ENCODE data around the gene PCDH9. TPM values are rescaled to one million over a fixed set of nuclear protein-coding genes. Genes with fewer than 3 reads are reported as not detected.

PCDH9 gene
- total RNA-seq, 1 donor from 2014 or later, result 0.09 TPM

- intact Hi-C loops (cut with micrococcal nuclease), result no loop called here
Observed at GRCh38 chr13:66673401-66673800, 556.7 kb downstream of the PCDH9 start.

GRCh38 chr13:66665991-66666390 is 564.1 kb downstream of the PCDH9 start:
- intact Hi-C loops (cut with micrococcal nuclease), result no loop called here

GRCh38 chr13:66663711-66664110 is 566.4 kb downstream of the PCDH9 start:
- intact Hi-C loops (cut with micrococcal nuclease), result no loop called here

GRCh38 chr13:66663206-66663605 is 566.9 kb downstream of the PCDH9 start:
- intact Hi-C loops (cut with micrococcal nuclease), result no loop called here

- intact Hi-C loops (cut with micrococcal nuclease), result no loop called here
Observed at GRCh38 chr13:66661336-66661735, 568.8 kb downstream of the PCDH9 start.

- intact Hi-C loops (cut with micrococcal nuclease), result no loop called here
Observed at GRCh38 chr13:66660468-66660813, 569.7 kb downstream of the PCDH9 start.

GRCh38 chr13:66659701-66660467 is 570.3 kb downstream of the PCDH9 start:
- intact Hi-C loops (cut with micrococcal nuclease), result no loop called here

- intact Hi-C loops (cut with micrococcal nuclease), result no loop called here
Observed at GRCh38 chr13:66659286-66659685, 570.9 kb downstream of the PCDH9 start.

GRCh38 chr13:66657165-66657881 is 572.8 kb downstream of the PCDH9 start:
- intact Hi-C loops (cut with micrococcal nuclease), result no loop called here

- intact Hi-C loops (cut with micrococcal nuclease), result no loop called here
Observed at GRCh38 chr13:66655847-66656454, 574.2 kb downstream of the PCDH9 start.

- intact Hi-C loops (cut with micrococcal nuclease), result no loop called here
Observed at GRCh38 chr13:66644855-66645460, 585.2 kb downstream of the PCDH9 start.

GRCh38 chr13:66640231-66640630 is 589.9 kb downstream of the PCDH9 start:
- intact Hi-C loops (cut with micrococcal nuclease), result no loop called here

GRCh38 chr13:66639044-66639443 is 591.1 kb downstream of the PCDH9 start:
- intact Hi-C loops (cut with micrococcal nuclease), result no loop called here

- intact Hi-C loops (cut with micrococcal nuclease), result no loop called here
Observed at GRCh38 chr13:66635526-66635925, 594.6 kb downstream of the PCDH9 start.

GRCh38 chr13:66634384-66634783 is 595.8 kb downstream of the PCDH9 start:
- intact Hi-C loops (cut with micrococcal nuclease), result no loop called here

- intact Hi-C loops (cut with micrococcal nuclease), result loop anchor here (10.0 kb wide), 1 partner anchor 597 kb away; no protein-coding TSS in a partner anchor
Observed at GRCh38 chr13:66627512-66627911, 602.6 kb downstream of the PCDH9 start.

GRCh38 chr13:66624302-66624701 is 605.8 kb downstream of the PCDH9 start:
- intact Hi-C loops (cut with micrococcal nuclease), result loop anchor here (10.0 kb wide), 1 partner anchor 600 kb away; no protein-coding TSS in a partner anchor

- intact Hi-C loops (cut with micrococcal nuclease), result loop anchor here (10.0 kb wide), 1 partner anchor 602 kb away; no protein-coding TSS in a partner anchor
Observed at GRCh38 chr13:66623129-66623820, 606.9 kb downstream of the PCDH9 start.

GRCh38 chr13:66621906-66622447 is 608.2 kb downstream of the PCDH9 start:
- intact Hi-C loops (cut with micrococcal nuclease), result loop anchor here (10.0 kb wide), 1 partner anchor 603 kb away; no protein-coding TSS in a partner anchor

GRCh38 chr13:66618702-66619101 is 611.4 kb downstream of the PCDH9 start:
- intact Hi-C loops (cut with micrococcal nuclease), result no loop called here

- intact Hi-C loops (cut with micrococcal nuclease), result no loop called here
Observed at GRCh38 chr13:66617786-66618185, 612.4 kb downstream of the PCDH9 start.
